ENCODE results near the gene TPD52L3. TPM values are rescaled to one million over a fixed set of nuclear protein-coding genes. Genes with fewer than 3 reads are reported as not detected.

Gene TPD52L3
- total RNA-seq, 1 donor from 2014 or later: not detected

DNA sequence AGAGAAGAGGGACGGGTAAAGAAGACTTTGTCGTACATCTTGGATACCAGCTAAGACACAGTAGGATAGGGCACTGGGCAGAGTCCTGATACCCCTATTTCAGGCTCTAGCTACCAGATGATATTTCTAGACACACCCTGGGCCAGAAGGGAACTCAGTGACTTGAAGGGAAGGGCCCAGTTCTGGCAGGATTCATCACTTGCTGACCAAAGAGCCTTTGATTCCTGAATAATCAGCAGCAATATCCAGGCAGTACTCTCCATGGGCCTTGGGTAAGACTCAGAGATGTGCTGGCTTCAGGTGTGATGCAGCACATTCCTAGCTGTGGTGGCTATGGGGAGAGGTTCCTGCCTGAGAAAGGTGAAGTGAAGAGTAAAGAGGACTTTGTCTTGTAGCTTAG, 40.7 kb downstream of the TPD52L3 start:
- H3K27me3 ChIP-seq (ENCODE audit: low read depth): no peaks in the 10 kb centered on the region
- DNase-seq (no peak), ATAC-seq (no peak)
- no peak overlapping the region for H3K27ac ChIP-seq
- intact Hi-C loops (cut with DNase I): no loop called here
- no peaks in the 10 kb centered on the region for H3K4me1 ChIP-seq
- H3K9me3 ChIP-seq: no peaks in the 10 kb centered on the region
- no peaks in the 10 kb centered on the region for H3K36me3 ChIP-seq
- H3K4me3 ChIP-seq: no peak overlapping the region
- TF ChIP-seq, protein P1, sequence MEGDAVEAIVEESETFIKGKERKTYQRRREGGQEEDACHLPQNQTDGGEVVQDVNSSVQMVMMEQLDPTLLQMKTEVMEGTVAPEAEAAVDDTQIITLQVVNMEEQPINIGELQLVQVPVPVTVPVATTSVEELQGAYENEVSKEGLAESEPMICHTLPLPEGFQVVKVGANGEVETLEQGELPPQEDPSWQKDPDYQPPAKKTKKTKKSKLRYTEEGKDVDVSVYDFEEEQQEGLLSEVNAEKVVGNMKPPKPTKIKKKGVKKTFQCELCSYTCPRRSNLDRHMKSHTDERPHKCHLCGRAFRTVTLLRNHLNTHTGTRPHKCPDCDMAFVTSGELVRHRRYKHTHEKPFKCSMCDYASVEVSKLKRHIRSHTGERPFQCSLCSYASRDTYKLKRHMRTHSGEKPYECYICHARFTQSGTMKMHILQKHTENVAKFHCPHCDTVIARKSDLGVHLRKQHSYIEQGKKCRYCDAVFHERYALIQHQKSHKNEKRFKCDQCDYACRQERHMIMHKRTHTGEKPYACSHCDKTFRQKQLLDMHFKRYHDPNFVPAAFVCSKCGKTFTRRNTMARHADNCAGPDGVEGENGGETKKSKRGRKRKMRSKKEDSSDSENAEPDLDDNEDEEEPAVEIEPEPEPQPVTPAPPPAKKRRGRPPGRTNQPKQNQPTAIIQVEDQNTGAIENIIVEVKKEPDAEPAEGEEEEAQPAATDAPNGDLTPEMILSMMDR (IDR thresholded peaks at IDR 0.05): no peak

Other genes starting within 250 kb of the TPD52L3 start
- gene IL33, start 112.6 kb upstream of the TPD52L3 start, total RNA-seq: 47.8 TPM
- gene UHRF2, start 84.8 kb downstream of the TPD52L3 start, total RNA-seq: 43.8 TPM

All from lower lobe of right lung (tissue), 2 donors.